AG04450 (cell line): Measurements from ENCODE around the gene CNRIP1. TPM values are rescaled to one million over a fixed set of nuclear protein-coding genes. Genes with fewer than 3 reads are reported as not detected.

ENCODE experiments used
- CTCF ChIA-PET: fragments of 300-600, 350-600 bp; formaldehyde crosslinking; extraction: SDS; loops from one replicate; lab custom pipeline; 2022; ENCODE audit warnings: antibody characterized with exemption, inconsistent platforms; lab: Charles Lee
- POLR2A ChIA-PET: fragments of 350-600 bp; formaldehyde crosslinking; extraction: SDS; loops from one replicate; lab custom pipeline; 2021; ENCODE audit warnings: antibody characterized with exemption, inconsistent platforms; lab: Yijun Ruan, JAX
- DNase-seq: peaks from one replicate; pipeline ENCODE4 v3.0.0-alpha.2; 2011; ENCODE audit warnings: low read depth, low spot score
- H3K27ac ChIP-seq: one replicate; pipeline ENCODE4 v1.5.1; 2012; ENCODE audit warnings: low read depth, low read length, control low read depth
- H3K27me3 ChIP-seq: one replicate; pipeline ENCODE4 v1.6.0; 2012; ENCODE audit warnings: low read length; ENCODE audit not compliant: control insufficient read depth, insufficient read depth
- H3K4me3 ChIP-seq: 2 replicates; pipeline ENCODE4 v1.5.1; 2011; ENCODE audit warnings: mild to moderate bottlenecking, low read depth, low read length, control low read depth
- H3K9me3 ChIP-seq: 2 replicates; pipeline ENCODE4 v1.5.1; 2012; ENCODE audit warnings: low read length; ENCODE audit not compliant: control insufficient read depth, insufficient read depth
- polyA plus RNA-seq: library from polyadenylated mRNA; depleted of rRNA; stranded (reverse); fragments of >200 nt; gene quantifications from 2 replicates; pipeline ENCODE4 v1.2.3, GENCODE V29; 2011
- TF ChIP-seq, protein P1 (sequence below): IDR thresholded peaks from 2 replicates; pipeline ENCODE4 v1.5.1; 2011; ENCODE audit warnings: low read depth, low read length, control low read depth, inconsistent platforms

Gene CNRIP1
- polyA plus RNA-seq, 1 experiment, result 61.6 TPM

DNA sequence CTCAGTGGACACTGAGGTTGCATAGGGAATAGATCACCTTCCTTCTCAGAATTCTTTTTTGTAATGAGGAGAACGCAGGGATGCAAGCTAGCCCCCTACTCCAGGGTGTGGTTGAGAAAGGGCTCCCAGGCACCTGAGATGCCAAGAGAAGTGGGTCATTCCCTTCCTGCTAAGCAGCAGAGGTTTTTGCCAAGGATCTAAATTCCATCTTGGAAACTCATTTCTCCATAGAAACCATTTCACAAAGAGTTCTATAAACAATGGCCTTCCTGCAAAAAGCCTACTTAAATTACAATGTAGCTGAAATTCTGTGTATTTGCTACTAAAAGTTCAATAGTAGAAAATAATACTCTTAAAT lies 63.7 kb downstream of the CNRIP1 start:
- CTCF ChIA-PET, result interaction anchor here (1.4 kb wide), 1 partner anchor 26 kb away, joined by 6 read pairs; no protein-coding TSS in a partner anchor
- Histone ChIP-seq H3K27me3 (no peaks in the 10 kb centered on the region), H3K27ac (no peak overlapping the region), H3K9me3 (no peaks in the 10 kb centered on the region), H3K4me3 (no peak overlapping the region)
- no peak for DNase-seq
- TF ChIP-seq, protein P1, sequence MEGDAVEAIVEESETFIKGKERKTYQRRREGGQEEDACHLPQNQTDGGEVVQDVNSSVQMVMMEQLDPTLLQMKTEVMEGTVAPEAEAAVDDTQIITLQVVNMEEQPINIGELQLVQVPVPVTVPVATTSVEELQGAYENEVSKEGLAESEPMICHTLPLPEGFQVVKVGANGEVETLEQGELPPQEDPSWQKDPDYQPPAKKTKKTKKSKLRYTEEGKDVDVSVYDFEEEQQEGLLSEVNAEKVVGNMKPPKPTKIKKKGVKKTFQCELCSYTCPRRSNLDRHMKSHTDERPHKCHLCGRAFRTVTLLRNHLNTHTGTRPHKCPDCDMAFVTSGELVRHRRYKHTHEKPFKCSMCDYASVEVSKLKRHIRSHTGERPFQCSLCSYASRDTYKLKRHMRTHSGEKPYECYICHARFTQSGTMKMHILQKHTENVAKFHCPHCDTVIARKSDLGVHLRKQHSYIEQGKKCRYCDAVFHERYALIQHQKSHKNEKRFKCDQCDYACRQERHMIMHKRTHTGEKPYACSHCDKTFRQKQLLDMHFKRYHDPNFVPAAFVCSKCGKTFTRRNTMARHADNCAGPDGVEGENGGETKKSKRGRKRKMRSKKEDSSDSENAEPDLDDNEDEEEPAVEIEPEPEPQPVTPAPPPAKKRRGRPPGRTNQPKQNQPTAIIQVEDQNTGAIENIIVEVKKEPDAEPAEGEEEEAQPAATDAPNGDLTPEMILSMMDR, result no peak
- POLR2A ChIA-PET, result no interaction called here

DNA sequence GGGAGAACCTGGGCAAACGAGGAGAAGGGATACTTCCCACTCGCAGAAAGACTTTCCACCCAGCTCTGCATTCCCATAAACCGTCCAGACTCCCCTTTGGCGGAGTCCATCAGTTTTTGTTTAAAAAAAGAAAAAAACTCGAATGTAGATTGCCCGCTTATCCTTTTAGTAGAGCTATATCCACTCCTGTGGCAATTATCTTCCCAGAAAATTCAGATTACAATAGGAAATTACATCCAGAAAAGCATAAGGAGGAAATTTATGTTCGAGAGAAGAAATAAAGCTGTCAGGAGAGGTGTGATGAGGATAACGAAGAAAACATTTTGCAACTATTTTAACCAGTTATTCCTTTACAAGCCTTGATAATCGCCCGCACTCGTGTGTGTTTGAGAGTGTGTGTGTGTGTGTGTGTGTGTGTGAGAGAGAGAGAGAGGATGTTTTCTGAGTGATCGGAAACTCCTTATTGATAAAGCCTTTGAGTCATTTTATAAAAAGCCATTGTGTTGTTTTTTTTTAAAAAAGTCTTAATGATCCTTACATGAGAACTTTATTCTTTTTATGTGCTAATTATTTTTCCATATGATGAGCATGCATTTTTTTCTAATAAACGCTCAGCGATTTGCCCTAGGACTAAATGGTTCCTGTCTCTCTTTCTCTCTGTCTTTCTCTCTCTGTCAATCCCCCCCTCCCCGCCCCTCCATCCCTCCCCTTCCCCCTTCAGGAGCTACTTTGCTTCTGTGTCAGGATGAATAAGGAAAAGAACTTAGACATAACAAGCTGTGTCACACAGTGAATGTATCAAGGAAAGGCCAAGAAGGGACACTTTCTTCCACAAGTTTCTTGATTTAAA lies 66.3 kb downstream of the CNRIP1 start:
- CTCF ChIA-PET, result interaction anchor here (0.6 kb wide), 1 partner anchor 124 kb away, joined by 4 read pairs; no protein-coding TSS in a partner anchor
- Histone ChIP-seq H3K27me3 (no peaks in the 10 kb centered on the region), H3K9me3 (no peaks in the 10 kb centered on the region), H3K4me3 (peak overlapping the region; percentile 82), H3K27ac (peak overlapping the region; percentile 91)
- POLR2A ChIA-PET, result interaction anchor here (1.6 kb wide), 1 partner anchor 96 kb away, joined by 11 read pairs; the partner anchor contains the start of gene PNO1
- no peak for DNase-seq
- TF ChIP-seq, protein P1, result no peak

DNA sequence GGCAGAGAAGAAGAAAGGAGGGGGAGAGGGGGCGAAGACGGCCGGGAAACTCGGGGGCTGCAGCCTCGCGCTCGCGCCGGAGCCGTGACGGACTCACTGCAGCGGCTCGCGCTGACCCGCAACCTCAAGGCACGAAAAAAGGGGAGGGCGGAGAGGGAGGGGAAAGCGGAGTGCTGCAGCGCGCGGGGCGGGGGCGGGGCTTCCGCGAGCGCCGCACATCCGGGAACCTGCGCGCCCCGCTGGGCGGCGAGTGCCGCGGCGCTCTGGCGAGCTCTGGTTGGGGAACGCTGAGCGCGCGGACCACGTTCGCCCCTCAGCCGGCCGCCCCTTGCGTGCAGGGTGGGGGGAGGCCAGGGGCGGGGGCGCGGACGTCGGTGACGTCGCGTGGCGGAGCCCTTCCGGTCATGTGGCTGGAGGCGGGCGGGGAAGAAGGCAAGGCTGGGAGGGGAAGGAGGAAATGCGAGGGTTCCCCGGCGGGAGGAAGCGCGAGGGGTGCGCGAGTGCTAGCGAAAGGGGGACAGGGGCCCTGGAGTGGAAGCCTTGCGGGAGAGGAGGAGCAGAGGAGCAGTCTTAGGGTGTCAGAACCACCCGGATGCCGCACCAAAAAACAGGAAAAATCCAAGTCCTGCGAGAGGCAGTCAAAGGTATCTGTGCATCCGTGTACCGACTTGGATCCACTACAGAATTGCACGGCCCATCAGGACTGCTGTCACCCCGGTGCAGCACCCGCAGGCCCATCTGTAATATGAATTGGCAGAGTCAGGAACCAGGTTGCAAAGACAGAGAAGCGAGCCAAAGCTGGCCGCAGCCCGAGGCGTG lies 67.1 kb downstream of the CNRIP1 start, which contains the start of gene PPP3R1:
TSS of gene PPP3R1 (minus strand) at position 133 of the 819 bp plus-strand sequence. CDS start 405 bp downstream, outside the sequence.
- Histone ChIP-seq H3K27ac (peak within 1 kb of the TSS; percentile 91), H3K9me3 (no peaks in the 10 kb centered on the region), H3K4me3 (peak within 1 kb of the TSS; percentile 82), H3K27me3 (no peaks in the 10 kb centered on the region)
- peak; percentile 92 for DNase-seq
- TF ChIP-seq, protein P1, result no peak
- ChIA-PET POLR2A (interaction anchor here (0.6 to 1.6 kb wide), 5 partner anchors 22 to 130 kb away, joined by 3 to 11 read pairs (median 4); partner anchors contain the start of genes CNRIP1 and PNO1), CTCF (no interaction called here)

DNA sequence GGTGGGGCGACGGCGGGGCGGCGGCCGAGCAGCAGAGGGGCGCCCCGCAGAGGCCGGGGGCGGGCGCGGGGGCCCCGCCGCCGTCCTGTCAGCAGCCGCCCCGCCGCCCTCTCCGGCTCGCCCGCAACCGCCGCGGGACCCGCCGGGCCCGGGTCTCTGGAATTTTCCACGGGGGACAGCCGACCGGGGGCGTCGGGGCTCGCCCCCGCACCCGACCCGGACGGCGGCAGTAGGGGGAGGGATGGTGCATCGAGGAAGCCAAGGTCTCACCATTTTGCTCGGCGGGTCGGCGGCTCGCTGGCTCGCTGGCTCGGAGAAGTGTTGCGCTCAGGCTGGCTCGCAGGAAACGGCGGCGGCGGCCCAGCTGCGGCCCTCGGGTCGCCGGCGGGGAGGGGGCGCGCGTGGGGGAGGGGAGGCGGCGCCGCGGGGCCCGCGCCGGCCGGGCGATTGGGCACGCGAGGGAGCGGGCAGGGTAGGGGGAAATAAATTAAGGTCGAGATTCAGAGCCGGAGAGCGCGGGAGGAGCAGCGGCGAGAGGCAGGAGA lies 67.8 kb downstream of the CNRIP1 start:
- Histone ChIP-seq H3K4me3 (peak overlapping the region; percentile 79), H3K27me3 (no peaks in the 10 kb centered on the region), H3K9me3 (no peaks in the 10 kb centered on the region), H3K27ac (peak overlapping the region; percentile 84)
- TF ChIP-seq, protein P1, result no peak
- no peak for DNase-seq
- ChIA-PET POLR2A (interaction anchor here (0.6 to 1.6 kb wide), 6 partner anchors 22 to 130 kb away, joined by 3 to 11 read pairs (median 4); partner anchors contain the start of genes CNRIP1 and PNO1), CTCF (no interaction called here)
